Measurements from ENCODE around the gene HAUS8. TPM values are rescaled to one million over a fixed set of nuclear protein-coding genes. Genes with fewer than 3 reads are reported as not detected.

Gene HAUS8
- total and polyA plus RNA-seq, 2 of the 8 experiments (the other 6 are each of a cell fraction or from before 2014, with no cell fraction given): 18.4 to 23.2 TPM

DNA sequence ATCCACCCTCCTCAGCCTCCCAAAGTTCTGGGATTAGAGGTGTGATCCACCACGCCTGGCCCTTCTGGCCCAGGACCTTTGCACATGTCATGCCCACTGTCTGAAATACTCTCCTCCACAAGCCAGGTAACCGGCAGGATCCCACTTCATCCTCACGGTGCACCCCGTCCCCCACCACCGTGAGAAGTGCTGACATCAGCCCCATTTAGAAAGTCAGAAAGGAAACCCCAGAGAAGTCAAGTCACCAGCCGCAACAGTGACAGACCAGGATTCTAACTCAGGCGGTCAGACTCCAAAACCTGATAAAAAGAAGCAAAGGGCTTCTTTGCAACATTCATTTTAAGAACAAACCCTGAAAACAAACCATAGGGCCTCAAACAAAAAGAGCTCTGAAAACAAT, 52.5 kb downstream of the HAUS8 start:
- Histone ChIP-seq H3K79me1 (ENCODE audit: low read depth, low read length) (no peaks in the 10 kb centered on the region), H3K23ac (ENCODE audit: insufficient read length) (no peak overlapping the region), H3K36me3 (ENCODE audit: control insufficient read depth in 2 of 4, insufficient read depth in 4 of 4, low read length in 3 of 4) (no peaks in the 10 kb centered on the region), H3K27ac (ENCODE audit: low read depth, low read length) (no peak overlapping the region), H2BK20ac (ENCODE audit: low read length) (no peak overlapping the region), H3K4me1 (replicated peaks in 1 of 4; ENCODE audit: control insufficient read depth in 3 of 4, insufficient read depth in 4 of 4, low read length in 3 of 4) (peaks cover 2 to 9% (median 5%) of the 10 kb centered on the region in 4 experiments; a peak in 5 of 7 replicates), H4K5ac (ENCODE audit: insufficient read length, low read depth, low read length) (no peak overlapping the region), H4K20me1 (replicated peaks in 1 of 2; ENCODE audit: control insufficient read depth in 1 of 2, insufficient read depth in 2 of 2, low read length in 2 of 2) (peaks cover 0 to 3% of the 10 kb centered on the region in 2 experiments), H2AK5ac (ENCODE audit: low read depth, low read length) (no peak overlapping the region), H4K91ac (replicated peaks; ENCODE audit: insufficient read length, low read length) (no peak overlapping the region), H2BK120ac (replicated peaks; ENCODE audit: low read depth, low read length) (no peak overlapping the region), H3K9me3 (ENCODE audit: insufficient read depth in 2 of 2, low read depth in 1 of 2, low read length in 1 of 2) (peaks cover 3 to 8% of the 10 kb centered on the region in 2 experiments), H3K4me3 (ENCODE audit: extremely low read depth in 1 of 4, insufficient read depth in 2 of 4, low read depth in 3 of 4, low read length in 4 of 4) (no peak overlapping the region), H2BK5ac (ENCODE audit: low read depth, low read length) (no peak overlapping the region), H3K27me3 (replicated peaks in 1 of 4; ENCODE audit: control insufficient read depth in 3 of 4, extremely low read depth in 1 of 4, insufficient read depth in 3 of 4, low read length in 3 of 4) (peaks cover 0 to 6% (median 3%) of the 10 kb centered on the region in 4 experiments; a peak in 3 of 7 replicates), H3K18ac (ENCODE audit: extremely low read depth, low read length) (no peak overlapping the region), H3K4ac (replicated peaks; ENCODE audit: insufficient read length, low read depth, low read length) (no peak overlapping the region), H3K4me2 (ENCODE audit: insufficient read depth in 1 of 2, low read depth in 2 of 2, low read length in 2 of 2) (no peak overlapping the region), H4K8ac (ENCODE audit: extremely low read depth, insufficient read depth, low read length) (no peak overlapping the region), H3K56ac (replicated peaks; ENCODE audit: insufficient read length, low read depth, low read length) (no peak overlapping the region), H2BK12ac (ENCODE audit: low read depth, low read length) (no peak overlapping the region), H2AFZ (ENCODE audit: low read length) (no peak overlapping the region), H3K23me2 (ENCODE audit: low read depth, low read length) (peaks cover 11% of the 10 kb centered on the region), H3K9ac (replicated peaks in 1 of 4; ENCODE audit: extremely low read depth in 1 of 4, low read depth in 3 of 4, low read length in 3 of 4) (no peak overlapping the region), H3K79me2 (ENCODE audit: control insufficient read depth in 1 of 2, insufficient read depth in 2 of 2, low read length in 2 of 2) (peaks cover 0 to 3% of the 10 kb centered on the region in 2 experiments; a peak in 2 of 4 replicates), H3K14ac (ENCODE audit: insufficient read length) (no peak overlapping the region), H2BK15ac (ENCODE audit: low read length) (no peak overlapping the region)
- no peak for TF ChIP-seq CREB1 (IDR thresholded peaks at IDR 0.05)
- no peak for FAIRE-seq
- WGBS, 2 experiments (ENCODE audit: extremely low coverage in 1 of 2, insufficient coverage in 1 of 2, insufficient read length in 1 of 2, insufficient replicate concordance in 2 of 2, low coverage in 1 of 2, low lambda C conversion rate in 2 of 2, missing lambda C conversion rate in 1 of 2): 84% methylated on average over 7 of the region's 7 CpGs; no CpG with 5 or more reads in 1 of the 2 experiments
- CTCF ChIA-PET (ENCODE audit: partially characterized antibody): no interaction called here
- POLR2A ChIA-PET (ENCODE audit: partially characterized antibody): no interaction called here
- DNase-seq (ENCODE audit: low read depth in 1 of 2, low spot score in 2 of 2): no peak

Data from H1 (cell line).